ENCODE data around the gene KCTD7. TPM values are rescaled to one million over a fixed set of nuclear protein-coding genes. Genes with fewer than 3 reads are reported as not detected.

KCTD7 gene
- total RNA-seq, 4 donors from 2014 or later: 8.7 to 23.5 (median 17.8) TPM

DNA sequence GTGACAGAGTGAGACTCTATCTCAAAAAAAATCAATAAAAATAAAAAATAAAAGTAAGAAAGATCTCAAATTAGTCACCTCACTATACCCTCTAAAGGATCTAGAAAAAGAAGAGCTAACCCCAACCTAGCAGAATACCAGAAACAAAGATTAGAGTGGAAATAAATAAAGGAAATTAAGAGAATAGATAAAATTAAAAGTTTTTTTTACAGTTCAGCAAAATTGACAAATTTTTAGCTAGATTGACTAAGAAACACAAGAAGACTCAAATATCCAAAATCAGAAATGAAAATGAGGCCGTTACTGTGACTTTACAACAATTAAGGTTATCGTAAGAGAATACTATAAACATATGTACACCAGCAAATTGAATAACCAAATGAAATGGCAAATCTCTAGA lies 29.1 kb downstream of the KCTD7 start:
- peaks cover 0 to 15% of the 10 kb centered on the region in 2 donors for H3K4me1 ChIP-seq
- H3K27ac ChIP-seq: no peak overlapping the region
- H3K36me3 ChIP-seq: no peaks in the 10 kb centered on the region
- DNase-seq: no peak
- H3K9me3 ChIP-seq: no peaks in the 10 kb centered on the region
- TF ChIP-seq, protein P1, sequence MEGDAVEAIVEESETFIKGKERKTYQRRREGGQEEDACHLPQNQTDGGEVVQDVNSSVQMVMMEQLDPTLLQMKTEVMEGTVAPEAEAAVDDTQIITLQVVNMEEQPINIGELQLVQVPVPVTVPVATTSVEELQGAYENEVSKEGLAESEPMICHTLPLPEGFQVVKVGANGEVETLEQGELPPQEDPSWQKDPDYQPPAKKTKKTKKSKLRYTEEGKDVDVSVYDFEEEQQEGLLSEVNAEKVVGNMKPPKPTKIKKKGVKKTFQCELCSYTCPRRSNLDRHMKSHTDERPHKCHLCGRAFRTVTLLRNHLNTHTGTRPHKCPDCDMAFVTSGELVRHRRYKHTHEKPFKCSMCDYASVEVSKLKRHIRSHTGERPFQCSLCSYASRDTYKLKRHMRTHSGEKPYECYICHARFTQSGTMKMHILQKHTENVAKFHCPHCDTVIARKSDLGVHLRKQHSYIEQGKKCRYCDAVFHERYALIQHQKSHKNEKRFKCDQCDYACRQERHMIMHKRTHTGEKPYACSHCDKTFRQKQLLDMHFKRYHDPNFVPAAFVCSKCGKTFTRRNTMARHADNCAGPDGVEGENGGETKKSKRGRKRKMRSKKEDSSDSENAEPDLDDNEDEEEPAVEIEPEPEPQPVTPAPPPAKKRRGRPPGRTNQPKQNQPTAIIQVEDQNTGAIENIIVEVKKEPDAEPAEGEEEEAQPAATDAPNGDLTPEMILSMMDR (IDR thresholded peaks at IDR 0.05): no peak
- TF ChIP-seq POLR2A (IDR thresholded peaks at IDR 0.05): no peak
- intact Hi-C loops (cut with DNase I; ENCODE audit: low total_unique reads): no loop called here
- no peaks in the 10 kb centered on the region for H3K27me3 ChIP-seq
- H3K4me3 ChIP-seq: no peak overlapping the region

DNA sequence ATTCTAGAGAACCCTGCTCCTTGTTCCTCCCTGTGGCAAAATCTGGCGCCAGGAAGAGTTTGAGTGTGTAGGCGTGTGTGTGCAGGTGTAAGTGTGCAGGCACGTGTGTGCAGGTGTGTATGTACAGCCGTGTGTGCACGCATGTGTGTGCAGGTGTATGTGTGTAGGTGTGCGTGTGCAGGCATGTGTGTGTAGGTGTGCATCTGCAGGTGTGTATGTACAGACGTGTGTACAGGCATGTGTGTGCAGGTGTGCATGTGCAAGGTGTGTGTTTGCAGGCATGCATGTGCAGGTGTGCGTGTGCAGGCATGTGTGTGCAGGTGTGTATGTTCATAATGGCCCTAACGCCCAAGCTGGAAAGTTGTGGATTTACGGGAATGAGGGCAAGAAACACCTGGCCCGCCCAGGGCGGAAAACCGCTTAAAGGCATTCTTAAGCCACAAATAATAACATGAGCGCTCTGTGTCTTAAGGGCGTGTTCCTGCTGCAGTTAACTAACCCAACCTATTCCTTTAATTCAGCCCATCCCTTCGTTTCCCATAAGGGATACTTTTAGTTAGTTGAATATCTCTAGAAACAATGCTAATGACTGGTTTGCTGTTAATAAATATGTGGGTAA lies 34.1 kb downstream of the KCTD7 start:
- intact Hi-C loops (cut with DNase I; ENCODE audit: low total_unique reads): no loop called here
- H3K27me3 ChIP-seq: no peaks in the 10 kb centered on the region

GRCh38 chr7:66664590-66665293 lies 36.1 kb downstream of the KCTD7 start:
- H3K4me1 ChIP-seq: no peaks in the 10 kb centered on the region
- H3K27me3 ChIP-seq: no peaks in the 10 kb centered on the region
- TF ChIP-seq, protein P1 (IDR thresholded peaks at IDR 0.05): no peak
- no peak for TF ChIP-seq POLR2A (IDR thresholded peaks at IDR 0.05)
- DNase-seq: no peak
- H3K36me3 ChIP-seq: no peaks in the 10 kb centered on the region
- H3K4me3 ChIP-seq: no peak overlapping the region
- intact Hi-C loops (cut with DNase I; ENCODE audit: low total_unique reads): no loop called here
- H3K27ac ChIP-seq: no peak overlapping the region
- no peaks in the 10 kb centered on the region for H3K9me3 ChIP-seq

More for the DNA sequence above, 34.1 kb downstream of the KCTD7 start:
- TF ChIP-seq POLR2A (IDR thresholded peaks at IDR 0.05): no peak
- TF ChIP-seq, protein P1 (IDR thresholded peaks at IDR 0.05): no peak
- H3K4me1 ChIP-seq: no peaks in the 10 kb centered on the region
- no peak overlapping the region for H3K27ac ChIP-seq
- H3K4me3 ChIP-seq: no peak overlapping the region
- no peaks in the 10 kb centered on the region for H3K36me3 ChIP-seq
- no peaks in the 10 kb centered on the region for H3K9me3 ChIP-seq
- DNase-seq: no peak

GRCh38 chr7:66666313-66666952 lies 37.8 kb downstream of the KCTD7 start:
- H3K27me3 ChIP-seq: no peaks in the 10 kb centered on the region
- no peaks in the 10 kb centered on the region for H3K9me3 ChIP-seq
- no peaks in the 10 kb centered on the region for H3K36me3 ChIP-seq
- no peak for DNase-seq
- no peaks in the 10 kb centered on the region for H3K4me1 ChIP-seq
- no peak for TF ChIP-seq POLR2A (IDR thresholded peaks at IDR 0.05)
- TF ChIP-seq, protein P1 (IDR thresholded peaks at IDR 0.05): no peak
- intact Hi-C loops (cut with DNase I; ENCODE audit: low total_unique reads): no loop called here
- H3K4me3 ChIP-seq: no peak overlapping the region
- no peak overlapping the region for H3K27ac ChIP-seq
